Measurements from ENCODE around the gene GPAM. TPM values are rescaled to one million over a fixed set of nuclear protein-coding genes. Genes with fewer than 3 reads are reported as not detected.
A peak's percentile ranks its signal among the peaks of the same experiment; 100 is the strongest.

GPAM gene
- total and polyA plus RNA-seq, 2 experiments from 2014 or later = 4.9 to 12.5 TPM

- WGBS, 2 experiments (ENCODE audit: low coverage in 1 of 2, low lambda C conversion rate in 2 of 2, missing lambda C conversion rate in 2 of 2) = 15 to 22% methylated on average over 6 of the region's 6 CpGs
- H3K4me2 ChIP-seq (ENCODE audit: unreplicated experiment) = no peak overlapping the region
These were observed 43.9 kb upstream of the GPAM start for GRCh38 chr10:112227331-112227987.

GRCh38 chr10:112226439-112227248 lies 43.1 kb upstream of the GPAM start:
- H3K79me2 ChIP-seq (ENCODE audit: insufficient read depth) = no peaks in the 10 kb centered on the region
- H3K4me2 ChIP-seq (ENCODE audit: unreplicated experiment) = no peak overlapping the region
- DNase-seq = no peak
- H3K27ac ChIP-seq = no peak overlapping the region
- H3K27me3 ChIP-seq (replicated peaks; ENCODE audit: insufficient read depth) = no peaks in the 10 kb centered on the region
- H3K9ac ChIP-seq = no peak overlapping the region
- no peak for TF ChIP-seq EZH2 (IDR thresholded peaks at IDR 0.05; ENCODE audit: insufficient read depth, poor library complexity, severe bottlenecking)
- no peak overlapping the region for H3K4me3 ChIP-seq
- no peaks in the 10 kb centered on the region for H3K9me2 ChIP-seq (ENCODE audit: insufficient read depth)
- 72 to 73% methylated on average over 9 of the region's 9 CpGs for WGBS, 2 experiments (ENCODE audit: low coverage in 1 of 2, low lambda C conversion rate in 2 of 2, missing lambda C conversion rate in 2 of 2)
- in situ Hi-C loops (cut with MboI) = no loop called here
- no peaks in the 10 kb centered on the region for H4K20me1 ChIP-seq (ENCODE audit: insufficient read depth)
- H3K36me3 ChIP-seq (ENCODE audit: low read depth) = no peaks in the 10 kb centered on the region
- H2AFZ ChIP-seq = no peak overlapping the region
- peaks cover 44% of the 10 kb centered on the region for H3K4me1 ChIP-seq (ENCODE audit: insufficient read depth)
- no peaks in the 10 kb centered on the region for H3K9me3 ChIP-seq (ENCODE audit: low read depth)
- H3F3A ChIP-seq (ENCODE audit: insufficient read depth) = peaks cover 28% of the 10 kb centered on the region

More at GRCh38 chr10:112227331-112227987, 43.9 kb upstream of the GPAM start:
- peak; percentile 87 for TF ChIP-seq EZH2phosphoT487 (IDR thresholded peaks at IDR 0.05; ENCODE audit: insufficient read depth, low read depth)
- TF ChIP-seq EZH2 (IDR thresholded peaks at IDR 0.05; ENCODE audit: insufficient read depth, poor library complexity, severe bottlenecking) = no peak
- Histone ChIP-seq H3K79me2 (ENCODE audit: insufficient read depth) (no peaks in the 10 kb centered on the region), H3K27me3 (replicated peaks; ENCODE audit: insufficient read depth) (no peaks in the 10 kb centered on the region), H2AFZ (no peak overlapping the region), H3K4me1 (ENCODE audit: insufficient read depth) (peaks cover 51% of the 10 kb centered on the region), H3K27ac (no peak overlapping the region), H3K9ac (no peak overlapping the region), H3K36me3 (ENCODE audit: low read depth) (no peaks in the 10 kb centered on the region), H3K9me2 (ENCODE audit: insufficient read depth) (no peaks in the 10 kb centered on the region), H3K9me3 (ENCODE audit: low read depth) (no peaks in the 10 kb centered on the region), H3F3A (ENCODE audit: insufficient read depth) (peaks cover 29% of the 10 kb centered on the region), H4K20me1 (ENCODE audit: insufficient read depth) (no peaks in the 10 kb centered on the region), H3K4me3 (no peak overlapping the region)
- DNase-seq = peak; percentile 74
- in situ Hi-C loops (cut with MboI) = no loop called here

- Histone ChIP-seq H3K27ac (no peak overlapping the region), H3K4me2 (ENCODE audit: unreplicated experiment) (no peak overlapping the region), H2AFZ (no peak overlapping the region), H3K36me3 (ENCODE audit: low read depth) (no peaks in the 10 kb centered on the region), H3K9ac (no peak overlapping the region), H3K9me3 (ENCODE audit: low read depth) (no peaks in the 10 kb centered on the region), H3K4me1 (ENCODE audit: insufficient read depth) (peaks cover 37% of the 10 kb centered on the region), H4K20me1 (ENCODE audit: insufficient read depth) (no peaks in the 10 kb centered on the region), H3K79me2 (ENCODE audit: insufficient read depth) (no peaks in the 10 kb centered on the region), H3K4me3 (no peak overlapping the region), H3K27me3 (replicated peaks; ENCODE audit: insufficient read depth) (no peaks in the 10 kb centered on the region), H3F3A (ENCODE audit: insufficient read depth) (peaks cover 20% of the 10 kb centered on the region), H3K9me2 (ENCODE audit: insufficient read depth) (no peaks in the 10 kb centered on the region)
- WGBS, 2 experiments (ENCODE audit: low coverage in 1 of 2, low lambda C conversion rate in 2 of 2, missing lambda C conversion rate in 2 of 2) = 82 to 86% methylated on average over 4 of the region's 4 CpGs
- in situ Hi-C loops (cut with MboI) = no loop called here
- no peak for DNase-seq
- TF ChIP-seq EZH2 (IDR thresholded peaks at IDR 0.05; ENCODE audit: insufficient read depth, poor library complexity, severe bottlenecking) (no peak), EZH2phosphoT487 (IDR thresholded peaks at IDR 0.05; ENCODE audit: insufficient read depth, low read depth) (no peak)
These were observed 42.3 kb upstream of the GPAM start for GRCh38 chr10:112225771-112226438.

- H3K4me2 ChIP-seq (ENCODE audit: unreplicated experiment) = no peak overlapping the region
- no peaks in the 10 kb centered on the region for H3K9me2 ChIP-seq (ENCODE audit: insufficient read depth)
- no peak overlapping the region for H3K4me3 ChIP-seq
- no peaks in the 10 kb centered on the region for H3K27me3 ChIP-seq (replicated peaks; ENCODE audit: insufficient read depth)
- no peaks in the 10 kb centered on the region for H4K20me1 ChIP-seq (ENCODE audit: insufficient read depth)
- H3K27ac ChIP-seq = no peak overlapping the region
- H3K9me3 ChIP-seq (ENCODE audit: low read depth) = no peaks in the 10 kb centered on the region
- no peaks in the 10 kb centered on the region for H3K79me2 ChIP-seq (ENCODE audit: insufficient read depth)
- no peak overlapping the region for H3K9ac ChIP-seq
- peaks cover 12% of the 10 kb centered on the region for H3F3A ChIP-seq (ENCODE audit: insufficient read depth)
- H3K4me1 ChIP-seq (ENCODE audit: insufficient read depth) = peaks cover 28% of the 10 kb centered on the region
- in situ Hi-C loops (cut with MboI) = no loop called here
- WGBS, 2 experiments (ENCODE audit: low coverage in 1 of 2, low lambda C conversion rate in 2 of 2, missing lambda C conversion rate in 2 of 2) = 77 to 82% methylated on average over 3 of the region's 3 CpGs
- H3K36me3 ChIP-seq (ENCODE audit: low read depth) = no peaks in the 10 kb centered on the region
- no peak for DNase-seq
- TF ChIP-seq EZH2phosphoT487 (IDR thresholded peaks at IDR 0.05; ENCODE audit: insufficient read depth, low read depth) = no peak
- no peak for TF ChIP-seq EZH2 (IDR thresholded peaks at IDR 0.05; ENCODE audit: insufficient read depth, poor library complexity, severe bottlenecking)
- H2AFZ ChIP-seq = no peak overlapping the region
These were observed 41.5 kb upstream of the GPAM start for GRCh38 chr10:112224933-112225529.

Data from GM23248 (cell line).